GM23338 (cell line): ENCODE data around the gene SUGCT. TPM values are rescaled to one million over a fixed set of nuclear protein-coding genes. Genes with fewer than 3 reads are reported as not detected.

Experiments used
- ATAC-seq: fragments of 200-7000 bp; cut with Tn5 transposase; 3 replicates; pipeline ENCODE4 v1.9.1; 2020
- DNase-seq: peaks from one replicate; pipeline ENCODE4 v3.0.0-alpha.2; 2015; ENCODE audit warnings: low spot score
- H2AFZ ChIP-seq: fragments of 200-600 bp; sonication (generic); 2 replicates; pipeline ENCODE4 v1.8.0; 2016; ENCODE audit warnings: antibody characterized with exemption, mild to moderate bottlenecking, moderate library complexity
- H3F3A ChIP-seq: fragments of 200-600 bp; sonication (generic); replicated peaks from 2 replicates; pipeline ENCODE4 v1.8.0; 2017; ENCODE audit warnings: antibody characterized with exemption, mixed run types, low read depth
- H3K27ac ChIP-seq: fragments of 200-600 bp; sonication (generic); 2 replicates; pipeline ENCODE4 v1.6.1; 2016; ENCODE audit warnings: low read depth
- H3K27me3 ChIP-seq: fragments of 200-600 bp; sonication (generic); 2 replicates; pipeline ENCODE4 v1.8.0; 2016; ENCODE audit warnings: mild to moderate bottlenecking, mixed run types, moderate library complexity; ENCODE audit not compliant: insufficient read depth
- H3K36me3 ChIP-seq: fragments of 200-600 bp; sonication (generic); 2 replicates; pipeline ENCODE4 v1.8.0; 2016; ENCODE audit warnings: mild to moderate bottlenecking; ENCODE audit not compliant: insufficient read depth
- H3K4me1 ChIP-seq: fragments of 200-600 bp; sonication (generic); 2 replicates; pipeline ENCODE4 v1.8.0; 2016; ENCODE audit warnings: mild to moderate bottlenecking, moderate library complexity; ENCODE audit not compliant: insufficient read depth
- H3K4me2 ChIP-seq: fragments of 200-600 bp; sonication (generic); 2 replicates; pipeline ENCODE4 v1.7.1; 2017; ENCODE audit warnings: mixed run types
- H3K4me3 ChIP-seq: fragments of 200-600 bp; sonication (generic); 2 replicates; pipeline ENCODE4 v1.6.1; 2016; ENCODE audit warnings: mixed run types
- H3K79me2 ChIP-seq: fragments of 200-600 bp; sonication (generic); replicated peaks from 2 replicates; pipeline ENCODE4 v1.8.0; 2017; ENCODE audit warnings: mild to moderate bottlenecking; ENCODE audit not compliant: insufficient read depth
- H3K9me2 ChIP-seq: fragments of 200-600 bp; sonication (generic); 2 replicates; pipeline ENCODE4 v1.8.0; 2017; ENCODE audit not compliant: insufficient read depth
- H4K20me1 ChIP-seq: fragments of 200-600 bp; sonication (generic); replicated peaks from 2 replicates; pipeline ENCODE4 v1.8.0; 2017; ENCODE audit warnings: mild to moderate bottlenecking; ENCODE audit not compliant: insufficient read depth
- H3K27ac Mint-ChIP-seq: 2 replicates; pipeline ENCODE4 v1.8.0; 2020; ENCODE audit warnings: inconsistent platforms, mild to moderate bottlenecking, moderate library complexity, mixed read lengths
- H3K27me3 Mint-ChIP-seq: 3 replicates; pipeline ENCODE4 v1.8.0; 2022; ENCODE audit warnings: low read depth, mild to moderate bottlenecking, moderate library complexity, mixed read lengths, inconsistent platforms; ENCODE audit not compliant: insufficient read depth, poor library complexity
- H3K36me3 Mint-ChIP-seq: 3 replicates; pipeline ENCODE4 v1.8.0; 2021; ENCODE audit warnings: low read depth, mild to moderate bottlenecking, inconsistent platforms, moderate library complexity, mixed read lengths
- H3K4me1 Mint-ChIP-seq: 3 replicates; pipeline ENCODE4 v1.8.0; 2020; ENCODE audit warnings: mild to moderate bottlenecking, inconsistent platforms, mixed read lengths
- H3K4me3 Mint-ChIP-seq: 3 replicates; pipeline ENCODE4 v1.8.0; 2021; ENCODE audit warnings: moderate library complexity, mild to moderate bottlenecking, inconsistent platforms, mixed read lengths
- H3K9me3 Mint-ChIP-seq: 3 replicates; pipeline ENCODE4 v1.8.0; 2020; ENCODE audit warnings: moderate library complexity, mild to moderate bottlenecking, inconsistent platforms, mixed read lengths
- EZH2 ChIP-seq: fragments of 200-600 bp; sonication (generic); IDR thresholded peaks from one replicate; pipeline ENCODE4 v1.8.0; 2017; ENCODE audit warnings: antibody characterized with exemption, mild to moderate bottlenecking, low read depth; ENCODE audit not compliant: unreplicated experiment
- JUNB ChIP-seq: IDR thresholded peaks from one replicate; pipeline ENCODE4 v1.6.1; 2016; ENCODE audit warnings: antibody characterized with exemption; ENCODE audit not compliant: unreplicated experiment
- POLR2AphosphoS5 ChIP-seq: IDR thresholded peaks from 2 replicates; pipeline ENCODE4 v1.6.1; 2016; ENCODE audit warnings: antibody characterized with exemption, low read depth
- REST ChIP-seq: IDR thresholded peaks from one replicate; pipeline ENCODE4 v1.6.1; 2018; ENCODE audit warnings: antibody characterized with exemption; ENCODE audit not compliant: unreplicated experiment
- STAT1 ChIP-seq: IDR thresholded peaks from one replicate; pipeline ENCODE4 v1.6.1; 2016; ENCODE audit warnings: antibody characterized with exemption; ENCODE audit not compliant: unreplicated experiment
- ZNF462 ChIP-seq: fragments of 250-450 bp; sonication (Bioruptor Pico); IDR thresholded peaks from 2 replicates; pipeline ENCODE4 v1.5.0; 2020; ENCODE audit warnings: mild to moderate bottlenecking, moderate library complexity
- polyA plus RNA-seq: library from polyadenylated mRNA; unstranded; fragments of >200 nt; fragmentation: Nextera tagmentation; extraction: Ambion mirVana; gene quantifications from 2 replicates; pipeline ENCODE4 v1.2.1, GENCODE V29; 2016
- total RNA-seq: library from RNA; depleted of rRNA; stranded (reverse); fragments of >200 nt; shearing (Covaris generic); gene quantifications from 2 replicates; pipeline ENCODE4 v1.2.3, GENCODE V29; 2014
- TF ChIP-seq, protein P1 (sequence below): IDR thresholded peaks from 2 replicates; pipeline ENCODE4 v1.6.1; 2016; ENCODE audit warnings: antibody characterized with exemption

SUGCT gene
- total and polyA plus RNA-seq, 2 experiments from 2014 or later = 4.2 to 5.6 TPM

DNA sequence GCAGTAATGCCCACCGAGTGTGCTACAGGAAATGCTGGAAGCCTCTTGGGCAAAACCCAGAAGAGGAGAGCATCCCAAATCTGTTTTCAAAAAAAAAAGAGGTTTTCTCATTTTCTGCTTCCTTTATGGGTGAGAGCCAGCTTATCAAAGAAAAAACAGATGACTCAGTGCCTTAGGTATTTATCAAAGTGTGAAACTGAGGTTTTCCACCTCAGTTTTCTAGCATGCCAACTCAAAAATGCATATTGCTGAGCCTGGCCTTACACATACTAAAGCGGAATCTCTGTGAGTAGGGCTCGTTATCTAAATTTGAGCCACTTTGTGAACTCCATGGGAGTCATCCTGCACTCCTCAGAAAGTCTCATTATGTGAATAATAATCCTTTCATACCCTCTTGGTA lies 705.1 kb downstream of the SUGCT start:
- Mint-ChIP-seq H3K27me3 (peaks cover 2% of the 10 kb centered on the region), H3K36me3 (peaks cover 7% of the 10 kb centered on the region; the same call in 2 of the 3 replicates), H3K4me3 (no peak overlapping the region), H3K9me3 (peaks cover 15% of the 10 kb centered on the region), H3K4me1 (peaks cover 3% of the 10 kb centered on the region; the same call in 2 of the 3 replicates), H3K27ac (no peak overlapping the region)
- no peaks in the 10 kb centered on the region for H3K36me3 ChIP-seq
- H3K9me2 ChIP-seq = no peaks in the 10 kb centered on the region
- DNase-seq (no peak), ATAC-seq (no peak)
- no peaks in the 10 kb centered on the region for H3K27me3 ChIP-seq
- no peaks in the 10 kb centered on the region for H3F3A ChIP-seq
- no peaks in the 10 kb centered on the region for H4K20me1 ChIP-seq
- no peak overlapping the region for H2AFZ ChIP-seq
- H3K79me2 ChIP-seq = no peaks in the 10 kb centered on the region
- no peaks in the 10 kb centered on the region for H3K4me1 ChIP-seq
- H3K27ac ChIP-seq = no peak overlapping the region
- no peak for TF ChIP-seq EZH2
- no peak for TF ChIP-seq STAT1
- H3K4me3 ChIP-seq = no peak overlapping the region
- H3K4me2 ChIP-seq = no peak overlapping the region

DNA sequence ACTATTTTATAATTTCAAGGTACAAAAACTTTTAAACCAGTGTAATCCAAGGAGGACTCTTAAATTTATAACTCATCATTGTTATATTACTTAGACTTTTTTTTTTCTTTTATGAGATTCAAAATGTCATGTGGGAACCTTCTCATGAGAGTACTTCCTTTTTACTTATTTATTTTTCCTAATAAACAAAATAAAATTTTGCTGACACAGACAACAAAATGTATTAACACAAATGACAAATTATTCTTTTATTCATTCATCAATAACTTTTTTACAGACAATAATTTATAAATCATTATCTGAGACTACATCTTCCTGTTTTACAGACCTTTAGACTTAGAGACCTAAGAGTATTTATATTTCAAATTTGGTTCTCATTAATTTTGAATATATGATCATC lies 706.2 kb downstream of the SUGCT start:
- H3K27ac Mint-ChIP-seq = no peak overlapping the region
- no peak overlapping the region for H3K4me3 Mint-ChIP-seq
- Histone ChIP-seq H3K9me2 (no peaks in the 10 kb centered on the region), H3K27ac (no peak overlapping the region), H3K4me1 (no peaks in the 10 kb centered on the region), H4K20me1 (no peaks in the 10 kb centered on the region), H3K36me3 (no peaks in the 10 kb centered on the region), H3K79me2 (no peaks in the 10 kb centered on the region), H3K4me2 (no peak overlapping the region), H3K27me3 (no peaks in the 10 kb centered on the region), H3F3A (no peaks in the 10 kb centered on the region), H3K4me3 (no peak overlapping the region), H2AFZ (no peak overlapping the region)
- no peaks in the 10 kb centered on the region for H3K27me3 Mint-ChIP-seq
- no peaks in the 10 kb centered on the region for H3K4me1 Mint-ChIP-seq
- H3K9me3 Mint-ChIP-seq = peaks cover 15% of the 10 kb centered on the region
- peaks cover 7% of the 10 kb centered on the region; the same call in 2 of the 3 replicates for H3K36me3 Mint-ChIP-seq
- ATAC-seq (no peak), DNase-seq (no peak)
- TF ChIP-seq POLR2AphosphoS5 = no peak
- TF ChIP-seq, protein P1, sequence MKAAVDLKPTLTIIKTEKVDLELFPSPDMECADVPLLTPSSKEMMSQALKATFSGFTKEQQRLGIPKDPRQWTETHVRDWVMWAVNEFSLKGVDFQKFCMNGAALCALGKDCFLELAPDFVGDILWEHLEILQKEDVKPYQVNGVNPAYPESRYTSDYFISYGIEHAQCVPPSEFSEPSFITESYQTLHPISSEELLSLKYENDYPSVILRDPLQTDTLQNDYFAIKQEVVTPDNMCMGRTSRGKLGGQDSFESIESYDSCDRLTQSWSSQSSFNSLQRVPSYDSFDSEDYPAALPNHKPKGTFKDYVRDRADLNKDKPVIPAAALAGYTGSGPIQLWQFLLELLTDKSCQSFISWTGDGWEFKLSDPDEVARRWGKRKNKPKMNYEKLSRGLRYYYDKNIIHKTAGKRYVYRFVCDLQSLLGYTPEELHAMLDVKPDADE = no peak
- TF ChIP-seq REST = no peak
- no peak for TF ChIP-seq ZNF462 (CRISPR knock-in tag)
- TF ChIP-seq JUNB = no peak
- TF ChIP-seq EZH2 = no peak
